CD14-positive monocyte (primary cell): ENCODE measurements around the gene CFAP410. TPM values are rescaled to one million over a fixed set of nuclear protein-coding genes. Genes with fewer than 3 reads are reported as not detected.

Source experiments
- DNase-seq, 3 donors: peaks; one replicate each; pipeline ENCODE4 v3.0.0-alpha.2; 2011 to 2022
- H2AFZ ChIP-seq: 2 replicates; pipeline ENCODE4 v1.6.0; 2012; ENCODE audit warnings: mild to moderate bottlenecking, low read depth, low read length, inconsistent platforms; ENCODE audit not compliant: insufficient read depth, poor library complexity, severe bottlenecking
- H3K27ac ChIP-seq, 2 donors: 1 replicate in 1 of 2; 2 replicates in 1 of 2; pipeline ENCODE4 v1.5.1; 2012 to 2013; ENCODE audit warnings: low read length in 2 of 2, control low read depth in 1 of 2, inconsistent platforms in 1 of 2, low read depth in 1 of 2, mild to moderate bottlenecking in 1 of 2
- H3K27me3 ChIP-seq, 2 donors: one replicate each; pipeline versions ENCODE4 v1.6.0 to v1.6.1; 2011 to 2013; ENCODE audit warnings: low read length in 2 of 2; ENCODE audit not compliant: control insufficient read depth in 2 of 2, insufficient read depth in 2 of 2
- H3K36me3 ChIP-seq, 2 donors: replicated peaks in 1 of 2; 1 replicate in 1 of 2; 2 replicates in 1 of 2; pipeline versions ENCODE4 v1.5.1 to v1.6.1; 2012 to 2013; ENCODE audit warnings: low read length in 2 of 2, control low read depth in 1 of 2, inconsistent platforms in 1 of 2, mild to moderate bottlenecking in 1 of 2; ENCODE audit not compliant: insufficient read depth in 2 of 2, control insufficient read depth in 1 of 2
- H3K4me1 ChIP-seq, 2 donors: 1 replicate in 1 of 2; 2 replicates in 1 of 2; pipeline versions ENCODE4 v1.5.1 to v1.6.1; 2012 to 2013; ENCODE audit warnings: low read length in 2 of 2, control low read depth in 1 of 2, inconsistent platforms in 1 of 2, mild to moderate bottlenecking in 1 of 2, moderate library complexity in 1 of 2; ENCODE audit not compliant: insufficient read depth in 2 of 2, control insufficient read depth in 1 of 2
- H3K4me2 ChIP-seq: replicated peaks from 2 replicates; pipeline ENCODE3; 2012; ENCODE audit warnings: low read length, moderate library complexity, mild to moderate bottlenecking; ENCODE audit not compliant: poor library complexity, severe bottlenecking; ENCODE audit errors: extremely low read depth
- H3K4me3 ChIP-seq, 3 experiments: fragments of 200-600 bp in 1 of 3; sonication (generic) in 1 of 3; replicated peaks in 1 of 3; 1 replicate in 2 of 3; 2 replicates in 1 of 3; pipeline ENCODE4 v1.5.1; 2011 to 2013; ENCODE audit warnings: low read length in 3 of 3, mild to moderate bottlenecking in 3 of 3, control low read depth in 2 of 3, low read depth in 2 of 3, inconsistent platforms in 1 of 3, moderate library complexity in 1 of 3
- H3K79me2 ChIP-seq: 2 replicates; pipeline ENCODE4 v1.6.0; 2012; ENCODE audit warnings: mild to moderate bottlenecking, control low read depth, inconsistent platforms, low read length, moderate library complexity; ENCODE audit not compliant: insufficient read depth
- H3K9ac ChIP-seq: 2 replicates; pipeline ENCODE4 v1.6.0; 2017; ENCODE audit warnings: low read length, mild to moderate bottlenecking; ENCODE audit not compliant: insufficient read depth, poor library complexity, severe bottlenecking
- H3K9me3 ChIP-seq, 2 donors: replicated peaks in 1 of 2; 1 replicate in 1 of 2; 2 replicates in 1 of 2; pipeline versions ENCODE4 v1.5.1 to v1.6.1; 2012 to 2013; ENCODE audit warnings: low read length in 2 of 2, control low read depth in 1 of 2; ENCODE audit not compliant: control insufficient read depth in 1 of 2, insufficient read depth in 1 of 2
- H4K20me1 ChIP-seq: 2 replicates; pipeline ENCODE4 v1.6.0; 2012; ENCODE audit warnings: mild to moderate bottlenecking, low read length, control low read depth, moderate library complexity; ENCODE audit not compliant: insufficient read depth
- H3K27ac Mint-ChIP-seq, 7 donors: one replicate each; pipeline ENCODE4 v1.8.0; 2020; ENCODE audit warnings: mild to moderate bottlenecking in 7 of 7, mixed read lengths in 7 of 7, moderate library complexity in 6 of 7, inconsistent platforms in 2 of 7
- H3K27me3 Mint-ChIP-seq, 3 donors: one replicate each; pipeline ENCODE4 v1.8.0; 2021 to 2022; ENCODE audit warnings: low read depth in 3 of 3, mild to moderate bottlenecking in 3 of 3, mixed read lengths in 3 of 3, moderate library complexity in 3 of 3, inconsistent platforms in 1 of 3
- H3K36me3 Mint-ChIP-seq, 2 donors: one replicate each; pipeline ENCODE4 v1.8.0; 2020; ENCODE audit warnings: mixed read lengths in 2 of 2, inconsistent platforms in 1 of 2, mild to moderate bottlenecking in 1 of 2
- H3K4me1 Mint-ChIP-seq: one replicate; pipeline ENCODE4 v1.8.0; 2020; ENCODE audit warnings: mild to moderate bottlenecking, mixed read lengths
- H3K4me3 Mint-ChIP-seq, 2 donors: one replicate each; pipeline ENCODE4 v1.8.0; 2020; ENCODE audit warnings: mild to moderate bottlenecking in 2 of 2, mixed read lengths in 2 of 2, moderate library complexity in 1 of 2
- H3K9me3 Mint-ChIP-seq, 7 donors: one replicate each; pipeline ENCODE4 v1.8.0; 2020 to 2022; ENCODE audit warnings: mixed read lengths in 7 of 7, mild to moderate bottlenecking in 6 of 7, moderate library complexity in 6 of 7, inconsistent platforms in 2 of 7
- WGBS: methylation state at CpG from one replicate; pipeline ENCODE4 v1.1.5; 2013; ENCODE audit warnings: missing lambda C conversion rate; ENCODE audit not compliant: insufficient coverage; 5-methylcytosine and 5-hydroxymethylcytosine counted together
- intact Hi-C, 2 donors: fragments of 100-400 bp; cut with micrococcal nuclease; formaldehyde crosslinking; loops; one replicate each; pipeline versions ENCODE4 v1.15.0 to v1.15.1; 2023
- polyA plus RNA-seq, 3 donors: library from polyadenylated mRNA; depleted of rRNA in 1 of 3; unstranded in 2 of 3; stranded (reverse) in 1 of 3; fragments of 300-500 nt in 2 of 3; fragments of >200 nt in 1 of 3; fragmentation: Illumina TruSeq in 2 of 3; gene quantifications; 1 replicate in 2 of 3; 2 replicates in 1 of 3; pipeline ENCODE4 v1.2.3, GENCODE V29; 2012 to 2021
- TF ChIP-seq, protein P1 (sequence below): fragments of 200-600 bp; IDR thresholded peaks from one replicate; pipeline ENCODE4 v1.8.0; 2022; ENCODE audit warnings: antibody characterized with exemption, mild to moderate bottlenecking

CFAP410 gene
- polyA plus RNA-seq, 3 donors, result 14.8 to 23.5 (median 17.3) TPM

DNA sequence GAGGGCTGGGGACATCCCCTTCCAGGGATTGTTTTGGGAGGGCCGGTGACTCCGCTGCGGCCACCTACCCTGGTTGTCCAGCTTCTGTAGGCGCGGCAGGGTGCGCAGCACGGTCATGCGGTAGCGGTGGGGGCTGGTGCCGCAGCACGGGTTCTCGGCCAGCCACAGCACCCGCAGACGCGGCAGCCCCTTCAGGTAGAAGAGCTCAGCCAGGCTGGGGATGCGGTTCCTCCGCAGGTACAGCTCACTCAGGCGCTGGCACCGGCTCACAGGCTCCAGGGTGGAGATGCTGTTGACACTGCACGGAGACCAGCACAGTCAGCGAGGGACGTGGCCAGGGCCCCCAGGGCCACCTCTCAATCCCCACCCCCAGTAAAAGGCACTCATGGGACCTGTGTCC lies 6.2 kb downstream of the CFAP410 start:
- TF ChIP-seq, protein P1, sequence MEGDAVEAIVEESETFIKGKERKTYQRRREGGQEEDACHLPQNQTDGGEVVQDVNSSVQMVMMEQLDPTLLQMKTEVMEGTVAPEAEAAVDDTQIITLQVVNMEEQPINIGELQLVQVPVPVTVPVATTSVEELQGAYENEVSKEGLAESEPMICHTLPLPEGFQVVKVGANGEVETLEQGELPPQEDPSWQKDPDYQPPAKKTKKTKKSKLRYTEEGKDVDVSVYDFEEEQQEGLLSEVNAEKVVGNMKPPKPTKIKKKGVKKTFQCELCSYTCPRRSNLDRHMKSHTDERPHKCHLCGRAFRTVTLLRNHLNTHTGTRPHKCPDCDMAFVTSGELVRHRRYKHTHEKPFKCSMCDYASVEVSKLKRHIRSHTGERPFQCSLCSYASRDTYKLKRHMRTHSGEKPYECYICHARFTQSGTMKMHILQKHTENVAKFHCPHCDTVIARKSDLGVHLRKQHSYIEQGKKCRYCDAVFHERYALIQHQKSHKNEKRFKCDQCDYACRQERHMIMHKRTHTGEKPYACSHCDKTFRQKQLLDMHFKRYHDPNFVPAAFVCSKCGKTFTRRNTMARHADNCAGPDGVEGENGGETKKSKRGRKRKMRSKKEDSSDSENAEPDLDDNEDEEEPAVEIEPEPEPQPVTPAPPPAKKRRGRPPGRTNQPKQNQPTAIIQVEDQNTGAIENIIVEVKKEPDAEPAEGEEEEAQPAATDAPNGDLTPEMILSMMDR, result no peak
- no peak overlapping the region for H3K4me3 Mint-ChIP-seq
- no peaks in the 10 kb centered on the region for H3K79me2 ChIP-seq
- no peaks in the 10 kb centered on the region for H3K27me3 ChIP-seq
- peaks cover 22 to 26% of the 10 kb centered on the region in 2 donors for H3K36me3 Mint-ChIP-seq
- H4K20me1 ChIP-seq, result peaks cover 8% of the 10 kb centered on the region
- H3K9ac ChIP-seq, result no peak overlapping the region
- H2AFZ ChIP-seq, result no peak overlapping the region
- H3K9me3 ChIP-seq, result no peaks in the 10 kb centered on the region
- peaks cover 0 to 21% of the 10 kb centered on the region in 2 donors for H3K36me3 ChIP-seq
- intact Hi-C loops, result loop anchor here in 1 of 2 donors (10.0 kb wide), 2 partner anchors 52 to 548 kb away; partner anchors contain the start of gene RRP1
- H3K9me3 Mint-ChIP-seq, result no peaks in the 10 kb centered on the region
- DNase-seq, result no peak
- 98% methylated on average over 22 of the region's 22 CpGs for WGBS
- H3K27me3 Mint-ChIP-seq, result peaks cover 0 to 2% (median 1%) of the 10 kb centered on the region in 3 donors
- no peak overlapping the region for H3K27ac Mint-ChIP-seq
- no peaks in the 10 kb centered on the region for H3K4me1 Mint-ChIP-seq
- no peak overlapping the region for H3K27ac ChIP-seq
- no peak overlapping the region for H3K4me2 ChIP-seq
- H3K4me1 ChIP-seq, result peaks cover 0 to under 1% of the 10 kb centered on the region in 2 donors
- H3K4me3 ChIP-seq, result no peak overlapping the region

GRCh38 chr21:44332383-44332782 lies 6.8 kb downstream of the CFAP410 start:
- Histone ChIP-seq H3K27me3 (no peaks in the 10 kb centered on the region), H2AFZ (no peak overlapping the region), H4K20me1 (peaks cover 8% of the 10 kb centered on the region), H3K4me1 (no peaks in the 10 kb centered on the region), H3K9ac (no peak overlapping the region), H3K4me2 (no peak overlapping the region), H3K27ac (no peak overlapping the region), H3K4me3 (no peak overlapping the region), H3K79me2 (no peaks in the 10 kb centered on the region), H3K9me3 (no peaks in the 10 kb centered on the region), H3K36me3 (peaks cover under 1 to 24% of the 10 kb centered on the region in 2 donors)
- Mint-ChIP-seq H3K4me1 (no peaks in the 10 kb centered on the region), H3K4me3 (no peak overlapping the region), H3K9me3 (no peaks in the 10 kb centered on the region), H3K27me3 (peaks cover 0 to 2% (median 1%) of the 10 kb centered on the region in 3 donors), H3K27ac (no peak overlapping the region), H3K36me3 (peaks cover 19 to 28% of the 10 kb centered on the region in 2 donors)
- intact Hi-C loops, result loop anchor here in 1 of 2 donors (10.0 kb wide), 2 partner anchors 52 to 548 kb away; partner anchors contain the start of gene RRP1
- TF ChIP-seq, protein P1, result no peak
- no peak for DNase-seq
- WGBS, result 98% methylated on average over 16 of the region's 17 CpGs
